Measurements from ENCODE around the gene CLASRP.

The CLASRP gene

GRCh38 chr19:45115809-45116615 lies 77.2 kb downstream of the CLASRP start:
- DNase-seq (ENCODE audit: low read depth, low spot score): no peak
- H3K4me3 ChIP-seq (ENCODE audit: low read length): no peak overlapping the region

GRCh38 chr19:45117167-45117594 lies 78.3 kb downstream of the CLASRP start:
- DNase-seq (ENCODE audit: low read depth, low spot score): peak; percentile 93
- H3K4me3 ChIP-seq (ENCODE audit: low read length): peak overlapping the region; percentile 28

GRCh38 chr19:45117671-45118070 lies 78.8 kb downstream of the CLASRP start:
- DNase-seq (ENCODE audit: low read depth, low spot score): peak; percentile 15
- H3K4me3 ChIP-seq (ENCODE audit: low read length): peak overlapping the region; percentile 28

GRCh38 chr19:45118106-45118505 lies 79.3 kb downstream of the CLASRP start:
- no peak for DNase-seq (ENCODE audit: low read depth, low spot score)
- H3K4me3 ChIP-seq (ENCODE audit: low read length): peak overlapping the region; percentile 27

GRCh38 chr19:45118591-45119355 lies 79.9 kb downstream of the CLASRP start:
- peak; percentile 47 for DNase-seq (ENCODE audit: low read depth, low spot score)
- peak overlapping the region; percentile 27 for H3K4me3 ChIP-seq (ENCODE audit: low read length)

- H3K4me3 ChIP-seq (ENCODE audit: low read length): no peak overlapping the region
- DNase-seq (ENCODE audit: low read depth, low spot score): no peak
Observed at GRCh38 chr19:45119582-45119981, 80.7 kb downstream of the CLASRP start.
